Measurements from ENCODE around the gene TFDP1. TPM values are rescaled to one million over a fixed set of nuclear protein-coding genes. Genes with fewer than 3 reads are reported as not detected.

The TFDP1 gene
- total RNA-seq, 1 experiment from 2014 or later = 107 TPM

DNA sequence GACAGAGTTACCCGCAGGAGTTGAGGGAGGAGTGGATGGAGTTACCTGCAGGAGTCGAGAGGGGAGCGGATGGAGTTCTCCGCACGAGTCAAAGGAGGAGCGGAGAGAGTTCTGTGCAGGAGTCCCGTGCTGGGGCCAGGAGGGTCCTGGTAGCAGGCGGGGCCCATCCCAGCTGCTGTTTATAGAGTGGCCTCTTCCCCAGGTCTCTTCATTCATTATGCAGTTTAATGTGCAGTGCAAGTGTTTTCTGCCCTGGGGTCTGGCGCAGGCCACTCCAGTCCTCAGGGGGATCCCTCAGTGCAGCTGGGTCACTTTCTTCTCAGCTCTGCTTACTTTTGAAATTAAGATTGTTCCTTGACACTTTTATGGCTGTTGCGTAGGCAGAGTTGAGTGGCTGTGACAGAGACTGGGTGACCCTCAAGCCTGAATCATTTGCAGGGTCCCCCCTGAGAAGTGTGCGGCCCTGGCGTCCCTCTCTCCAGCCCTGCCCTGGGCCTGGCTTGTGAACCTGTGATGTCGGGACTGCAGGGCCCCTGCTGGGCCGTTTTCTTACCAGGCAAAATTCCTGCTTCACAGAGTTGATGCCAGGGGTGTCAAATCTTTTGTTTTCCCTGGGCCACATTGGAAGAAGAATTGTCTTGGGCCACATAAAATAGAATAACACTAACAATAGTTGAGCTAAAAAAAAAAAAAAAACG is 17.9 kb downstream of the TFDP1 start:
- H3F3A ChIP-seq (ENCODE audit: insufficient read depth, low read depth) = no peaks in the 10 kb centered on the region; the same call in 1 of the 2 replicates
- POLR2A ChIA-PET (ENCODE audit: unreplicated experiment) = no interaction called here

DNA sequence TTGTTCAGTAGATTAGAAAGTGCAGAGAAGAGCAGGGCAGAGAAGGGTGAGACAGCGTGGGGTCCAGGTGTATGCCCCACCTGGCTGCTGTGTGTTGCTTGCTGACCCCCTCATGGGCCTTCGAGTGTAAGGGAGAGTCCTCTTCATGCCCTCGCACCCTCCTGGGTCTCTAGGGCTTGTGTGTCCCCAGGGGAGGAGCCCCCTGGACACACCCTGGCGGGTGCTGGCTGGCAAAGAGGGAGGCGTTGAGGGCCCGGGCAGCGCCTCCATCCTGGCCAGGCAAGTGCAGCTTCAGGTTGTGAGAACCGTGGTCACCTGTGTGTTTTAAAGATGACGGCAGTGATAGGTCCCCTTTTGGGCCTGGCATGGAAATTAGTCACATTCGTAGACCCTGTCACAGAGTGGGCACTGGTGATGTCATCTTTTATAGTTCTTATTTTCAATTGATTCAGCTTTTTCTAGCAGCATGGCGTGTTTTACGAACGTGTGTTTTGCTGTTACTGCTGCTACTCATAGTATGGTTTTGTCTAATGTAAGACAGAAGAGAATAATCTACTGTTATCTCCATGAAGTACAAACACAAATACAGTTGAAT is 18.7 kb downstream of the TFDP1 start:
- POLR2A ChIA-PET (ENCODE audit: unreplicated experiment) = no interaction called here
- no peaks in the 10 kb centered on the region for H3K27me3 ChIP-seq (ENCODE audit: insufficient read depth, low read depth)
- no peaks in the 10 kb centered on the region for H3K9me3 ChIP-seq (ENCODE audit: insufficient read depth, low read depth)
- no peaks in the 10 kb centered on the region for H3K9me2 ChIP-seq (ENCODE audit: insufficient read depth)
- no peak overlapping the region for H3K27ac ChIP-seq
- H3K4me3 ChIP-seq = no peak overlapping the region
- no peaks in the 10 kb centered on the region for H3F3A ChIP-seq (ENCODE audit: insufficient read depth, low read depth)
- peaks cover 79% of the 10 kb centered on the region for H4K20me1 ChIP-seq (ENCODE audit: insufficient read depth)
- BruUV-seq (replicated peaks) = no TSS peak
- intact Hi-C loops (cut with micrococcal nuclease; ENCODE audit: unreplicated experiment) = no loop called here
- peaks cover 95% of the 10 kb centered on the region for H3K79me2 ChIP-seq (ENCODE audit: low read depth)
- TF ChIP-seq, protein P1, sequence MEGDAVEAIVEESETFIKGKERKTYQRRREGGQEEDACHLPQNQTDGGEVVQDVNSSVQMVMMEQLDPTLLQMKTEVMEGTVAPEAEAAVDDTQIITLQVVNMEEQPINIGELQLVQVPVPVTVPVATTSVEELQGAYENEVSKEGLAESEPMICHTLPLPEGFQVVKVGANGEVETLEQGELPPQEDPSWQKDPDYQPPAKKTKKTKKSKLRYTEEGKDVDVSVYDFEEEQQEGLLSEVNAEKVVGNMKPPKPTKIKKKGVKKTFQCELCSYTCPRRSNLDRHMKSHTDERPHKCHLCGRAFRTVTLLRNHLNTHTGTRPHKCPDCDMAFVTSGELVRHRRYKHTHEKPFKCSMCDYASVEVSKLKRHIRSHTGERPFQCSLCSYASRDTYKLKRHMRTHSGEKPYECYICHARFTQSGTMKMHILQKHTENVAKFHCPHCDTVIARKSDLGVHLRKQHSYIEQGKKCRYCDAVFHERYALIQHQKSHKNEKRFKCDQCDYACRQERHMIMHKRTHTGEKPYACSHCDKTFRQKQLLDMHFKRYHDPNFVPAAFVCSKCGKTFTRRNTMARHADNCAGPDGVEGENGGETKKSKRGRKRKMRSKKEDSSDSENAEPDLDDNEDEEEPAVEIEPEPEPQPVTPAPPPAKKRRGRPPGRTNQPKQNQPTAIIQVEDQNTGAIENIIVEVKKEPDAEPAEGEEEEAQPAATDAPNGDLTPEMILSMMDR (conservative IDR thresholded peaks at IDR 0.05) = no peak
- no peak for TF ChIP-seq EZH2 (IDR thresholded peaks at IDR 0.05; ENCODE audit: low read depth)
- H2AFZ ChIP-seq = no peak overlapping the region
- H3K4me1 ChIP-seq (replicated peaks; ENCODE audit: insufficient read depth) = no peaks in the 10 kb centered on the region
- H3K36me3 ChIP-seq (ENCODE audit: low read depth) = 0 out of 2 replicates have a peak, but pooled peaks cover 6% of the 10 kb centered on the region
- H3K4me2 ChIP-seq = no peak overlapping the region
- DNase-seq = no peak
- CTCF ChIA-PET = no interaction called here

More for the DNA sequence above, 17.9 kb downstream of the TFDP1 start:
- intact Hi-C loops (cut with micrococcal nuclease; ENCODE audit: unreplicated experiment) = no loop called here
- no peaks in the 10 kb centered on the region for H3K4me1 ChIP-seq (replicated peaks; ENCODE audit: insufficient read depth)
- H4K20me1 ChIP-seq (ENCODE audit: insufficient read depth) = peaks cover 85% of the 10 kb centered on the region
- no peak overlapping the region for H3K4me3 ChIP-seq
- no TSS peak for BruUV-seq (replicated peaks)
- no peak overlapping the region for H2AFZ ChIP-seq
- peaks cover 95% of the 10 kb centered on the region for H3K79me2 ChIP-seq (ENCODE audit: low read depth)
- TF ChIP-seq, protein P1 (conservative IDR thresholded peaks at IDR 0.05) = no peak
- no peak for TF ChIP-seq EZH2 (IDR thresholded peaks at IDR 0.05; ENCODE audit: low read depth)
- H3K9me3 ChIP-seq (ENCODE audit: insufficient read depth, low read depth) = no peaks in the 10 kb centered on the region
- H3K36me3 ChIP-seq (ENCODE audit: low read depth) = 0 out of 2 replicates have a peak, but pooled peaks cover 9% of the 10 kb centered on the region
- H3K4me2 ChIP-seq = no peak overlapping the region
- no peaks in the 10 kb centered on the region for H3K27me3 ChIP-seq (ENCODE audit: insufficient read depth, low read depth)
- DNase-seq = no peak
- H3K9me2 ChIP-seq (ENCODE audit: insufficient read depth) = no peaks in the 10 kb centered on the region
- H3K27ac ChIP-seq = no peak overlapping the region
- CTCF ChIA-PET = no interaction called here

DNA sequence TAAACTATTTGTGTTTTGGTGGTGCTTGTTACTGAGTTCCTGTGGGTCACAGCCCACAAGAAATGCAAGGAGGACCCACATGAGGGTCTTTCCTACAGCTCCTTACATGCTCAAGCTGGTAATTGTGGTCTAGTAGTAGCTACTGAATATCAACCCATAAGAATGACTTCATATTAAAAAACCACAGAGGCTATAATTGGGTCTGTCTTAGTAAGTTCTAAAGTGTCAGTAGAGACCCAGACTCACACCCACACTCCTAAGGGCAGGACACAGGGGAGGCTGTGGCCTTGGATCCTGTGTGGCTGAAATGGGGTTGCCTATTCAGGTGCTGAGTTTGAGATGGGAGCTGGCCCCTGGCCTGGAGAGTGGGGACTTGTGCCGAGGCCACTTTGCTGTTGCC is 19.6 kb downstream of the TFDP1 start:
- H3K36me3 ChIP-seq (ENCODE audit: low read depth) = no peaks in the 10 kb centered on the region
- H3K4me1 ChIP-seq (replicated peaks; ENCODE audit: insufficient read depth) = no peaks in the 10 kb centered on the region
- H3F3A ChIP-seq (ENCODE audit: insufficient read depth, low read depth) = no peaks in the 10 kb centered on the region
- H3K4me3 ChIP-seq = no peak overlapping the region
- no peak overlapping the region for H2AFZ ChIP-seq
- POLR2A ChIA-PET (ENCODE audit: unreplicated experiment) = no interaction called here
- no TSS peak for BruUV-seq (replicated peaks)
- no peaks in the 10 kb centered on the region for H3K9me3 ChIP-seq (ENCODE audit: insufficient read depth, low read depth)
- no peak for TF ChIP-seq EZH2 (IDR thresholded peaks at IDR 0.05; ENCODE audit: low read depth)
- DNase-seq = no peak
- CTCF ChIA-PET = no interaction called here
- no peak overlapping the region for H3K27ac ChIP-seq
- no peaks in the 10 kb centered on the region for H3K27me3 ChIP-seq (ENCODE audit: insufficient read depth, low read depth)
- intact Hi-C loops (cut with micrococcal nuclease; ENCODE audit: unreplicated experiment) = no loop called here
- peaks cover 79% of the 10 kb centered on the region for H4K20me1 ChIP-seq (ENCODE audit: insufficient read depth)
- no peak overlapping the region for H3K4me2 ChIP-seq
- H3K9me2 ChIP-seq (ENCODE audit: insufficient read depth) = no peaks in the 10 kb centered on the region
- H3K79me2 ChIP-seq (ENCODE audit: low read depth) = peaks cover 95% of the 10 kb centered on the region
